ENCODE results near the gene SLC9C2. TPM values are rescaled to one million over a fixed set of nuclear protein-coding genes. Genes with fewer than 3 reads are reported as not detected.
A peak's percentile ranks its signal among the peaks of the same experiment; 100 is the strongest.

SLC9C2 gene
- total RNA-seq, 1 experiment from 2014 or later, result not detected

GRCh38 chr1:173451981-173452380, 150.9 kb downstream of the SLC9C2 start:
- Mint-ChIP-seq H3K27ac (peak overlapping the region in 1 of 3 experiments; percentile 76; a peak in 2 of 7 replicates), H3K4me1 (peaks cover 18 to 61% of the 10 kb centered on the region in 2 experiments), H3K9me3 (peaks cover 13% of the 10 kb centered on the region in 2 experiments), H3K27me3 (ENCODE audit: low read depth) (no peaks in the 10 kb centered on the region), H3K4me3 (no peak overlapping the region), H3K36me3 (ENCODE audit: insufficient read depth in 1 of 3, low read depth in 3 of 3) (peaks cover 12 to 22% (median 20%) of the 10 kb centered on the region in 3 experiments)
- H2BK12ac ChIP-seq (ENCODE audit: insufficient read length, low read depth, low read length), result no peak overlapping the region
- no peak overlapping the region for H4K91ac ChIP-seq (ENCODE audit: insufficient read length, low read depth, low read length)
- no peaks in the 10 kb centered on the region for H3K79me1 ChIP-seq (ENCODE audit: insufficient read depth, low read depth, low read length, poor library complexity, severe bottlenecking)
- H3K79me2 ChIP-seq (ENCODE audit: insufficient read depth, low read length), result no peaks in the 10 kb centered on the region
- no peak overlapping the region for H3K18ac ChIP-seq (ENCODE audit: insufficient read length, low read depth, low read length)
- H3T11ph ChIP-seq (ENCODE audit: low read length), result no peak overlapping the region
- no peaks in the 10 kb centered on the region for H3K27me3 ChIP-seq (ENCODE audit: insufficient read depth, low read length)
- H3K9me3 ChIP-seq (ENCODE audit: control insufficient read depth, low read depth, low read length), result no peaks in the 10 kb centered on the region
- H2BK15ac ChIP-seq (ENCODE audit: low read depth, low read length), result no peak overlapping the region
- no peak overlapping the region for H3K27ac ChIP-seq (ENCODE audit: insufficient read length, low read depth, low read length)
- WGBS (ENCODE audit: extremely low coverage, insufficient read length, low lambda C conversion rate), result no CpG with 5 or more reads among the region's 2 CpGs
- no peaks in the 10 kb centered on the region for H3K23me2 ChIP-seq (ENCODE audit: insufficient read length, low read depth, low read length, poor library complexity, severe bottlenecking)
- no peak overlapping the region for H3K9ac ChIP-seq (ENCODE audit: extremely low read depth, insufficient read length, low read length)
- H2BK5ac ChIP-seq (ENCODE audit: insufficient read length, low read length), result no peak overlapping the region
- no peak overlapping the region for H2BK120ac ChIP-seq (ENCODE audit: low read depth, low read length, poor library complexity, severe bottlenecking)
- H3K4me2 ChIP-seq (ENCODE audit: insufficient read depth, insufficient read length, low read length), result no peak overlapping the region
- H3K14ac ChIP-seq (ENCODE audit: insufficient read depth, low read length), result no peak overlapping the region
- H3K56ac ChIP-seq (ENCODE audit: insufficient read length, low read depth, low read length), result no peak overlapping the region
- TF ChIP-seq, protein P1, sequence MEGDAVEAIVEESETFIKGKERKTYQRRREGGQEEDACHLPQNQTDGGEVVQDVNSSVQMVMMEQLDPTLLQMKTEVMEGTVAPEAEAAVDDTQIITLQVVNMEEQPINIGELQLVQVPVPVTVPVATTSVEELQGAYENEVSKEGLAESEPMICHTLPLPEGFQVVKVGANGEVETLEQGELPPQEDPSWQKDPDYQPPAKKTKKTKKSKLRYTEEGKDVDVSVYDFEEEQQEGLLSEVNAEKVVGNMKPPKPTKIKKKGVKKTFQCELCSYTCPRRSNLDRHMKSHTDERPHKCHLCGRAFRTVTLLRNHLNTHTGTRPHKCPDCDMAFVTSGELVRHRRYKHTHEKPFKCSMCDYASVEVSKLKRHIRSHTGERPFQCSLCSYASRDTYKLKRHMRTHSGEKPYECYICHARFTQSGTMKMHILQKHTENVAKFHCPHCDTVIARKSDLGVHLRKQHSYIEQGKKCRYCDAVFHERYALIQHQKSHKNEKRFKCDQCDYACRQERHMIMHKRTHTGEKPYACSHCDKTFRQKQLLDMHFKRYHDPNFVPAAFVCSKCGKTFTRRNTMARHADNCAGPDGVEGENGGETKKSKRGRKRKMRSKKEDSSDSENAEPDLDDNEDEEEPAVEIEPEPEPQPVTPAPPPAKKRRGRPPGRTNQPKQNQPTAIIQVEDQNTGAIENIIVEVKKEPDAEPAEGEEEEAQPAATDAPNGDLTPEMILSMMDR (conservative IDR thresholded peaks at IDR 0.05), result no peak
- H3K4me1 ChIP-seq (ENCODE audit: insufficient read depth, low read length), result no peaks in the 10 kb centered on the region
- no peak overlapping the region for H2AK5ac ChIP-seq (ENCODE audit: insufficient read length, low read length)
- no peak overlapping the region for H4K8ac ChIP-seq (replicated peaks; ENCODE audit: insufficient read length, low read depth, low read length)
- no peak overlapping the region for H3K4ac ChIP-seq (ENCODE audit: low read depth, low read length)
- H3K23ac ChIP-seq (ENCODE audit: insufficient read length, low read depth, low read length), result no peak overlapping the region
- no peak overlapping the region for H2BK20ac ChIP-seq (ENCODE audit: low read depth, low read length, poor library complexity, severe bottlenecking)
- no peak for DNase-seq
- no peak overlapping the region for H4K5ac ChIP-seq (ENCODE audit: insufficient read length, low read depth, low read length)
- no peak overlapping the region for H2AFZ ChIP-seq (ENCODE audit: low read length)
- no peaks in the 10 kb centered on the region for H4K20me1 ChIP-seq (ENCODE audit: control insufficient read depth, insufficient read depth, insufficient read length)

Other genes with a start within 250 kb of the SLC9C2 start
- gene PRDX6, start 125.7 kb downstream of the SLC9C2 start, total RNA-seq (2021), result 533 and 541 TPM in 2 replicates
- gene TEX50, start 32.3 kb upstream of the SLC9C2 start, total RNA-seq (2021), result not detected in 2 replicates
- gene ANKRD45, start 66.8 kb upstream of the SLC9C2 start, total RNA-seq (2021), result 0.31 and 0.44 TPM in 2 replicates
- gene KLHL20, start 111.9 kb upstream of the SLC9C2 start, total RNA-seq (2021), result 12.2 and 13.4 TPM in 2 replicates
- 35.0 and 35.5 TPM in 2 replicates for gene DARS2, start 221.6 kb upstream of the SLC9C2 start, total RNA-seq (2021)
- gene CENPL, start 221.8 kb upstream of the SLC9C2 start, total RNA-seq (2021), result 14.4 and 16.9 TPM in 2 replicates